HG03460 (cell line): ENCODE results near the gene ZNF618.

Source experiments
- ATAC-seq: cut with Tn5 transposase; IDR thresholded peaks from one replicate; pipeline ENCODE4 v1.9.1; 2021; ENCODE audit not compliant: unreplicated experiment

The ZNF618 gene

GRCh38 chr9:113998525-113999255 is 122.6 kb downstream of the ZNF618 start:
- no peak for ATAC-seq

- no peak for ATAC-seq
Measured at GRCh38 chr9:113999256-114000062, 123.3 kb downstream of the ZNF618 start.

DNA sequence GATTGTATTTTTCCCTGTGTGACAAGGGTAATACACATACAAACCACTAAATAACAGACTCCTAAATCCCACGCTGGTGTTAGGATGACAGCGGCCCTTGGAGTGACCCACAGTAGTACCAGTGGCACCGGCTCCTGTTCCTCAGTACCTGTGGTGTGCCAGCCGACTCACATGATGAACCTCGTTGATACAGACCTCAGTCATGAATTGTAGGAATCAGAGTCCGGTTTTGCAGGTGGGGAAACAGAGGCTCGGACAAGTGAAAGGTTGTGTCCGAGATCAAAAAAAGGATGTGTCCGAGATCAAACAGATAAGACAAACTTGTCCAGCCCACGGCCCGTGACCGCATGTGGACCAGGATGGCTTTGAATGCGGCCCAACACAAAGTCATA is 124.0 kb downstream of the ZNF618 start:
- ATAC-seq, result no peak

DNA sequence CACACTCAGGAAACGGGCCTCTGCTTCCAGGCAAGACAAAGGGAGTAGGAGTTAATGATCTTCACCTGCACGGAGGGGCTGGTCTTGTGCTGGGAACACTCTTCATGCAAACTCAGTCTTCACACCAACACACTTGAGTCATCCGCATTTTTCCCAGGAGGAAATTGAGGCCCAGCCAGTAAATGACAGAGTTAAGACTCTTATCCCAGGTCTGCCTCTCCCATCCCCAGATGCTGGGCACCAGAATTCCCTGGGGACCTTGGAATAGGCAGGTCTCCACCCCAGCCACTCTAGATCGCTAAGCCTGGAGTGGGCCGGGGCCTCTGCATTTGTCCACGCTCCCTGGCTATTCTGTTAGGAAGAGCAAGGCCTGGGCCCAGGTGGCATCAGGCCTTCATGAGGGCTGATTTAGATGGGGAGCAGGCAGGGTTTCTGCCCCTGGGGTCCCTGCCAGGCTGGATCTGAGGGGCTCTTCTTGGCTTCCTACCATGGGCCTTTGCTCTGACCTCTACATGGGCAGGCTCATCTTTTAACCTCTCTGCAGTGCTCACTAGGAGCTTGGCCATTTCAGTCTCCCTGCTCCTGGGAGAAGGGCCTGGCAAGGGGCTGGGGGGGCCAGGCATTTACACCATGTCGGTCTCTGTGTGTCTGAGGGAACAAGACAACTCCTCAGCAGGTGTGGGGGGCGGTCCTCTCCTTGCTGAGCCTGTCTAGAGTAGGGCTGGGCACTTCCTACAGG is 124.7 kb downstream of the ZNF618 start:
- no peak for ATAC-seq

DNA sequence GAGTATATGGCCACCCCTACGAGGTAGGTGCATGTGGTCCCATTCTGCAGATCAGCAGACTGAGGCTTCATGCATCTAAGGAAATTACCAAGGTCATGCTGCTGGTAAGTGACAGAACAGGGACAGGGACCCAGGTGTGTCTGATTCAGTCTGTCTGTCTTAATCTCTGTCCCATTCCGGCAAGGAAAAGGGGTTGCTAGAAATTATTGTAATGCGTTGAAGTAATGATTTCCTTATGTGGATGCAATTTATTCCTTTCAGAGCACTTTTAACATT is 125.2 kb downstream of the ZNF618 start:
- no peak for ATAC-seq

GRCh38 chr9:114001794-114002261 is 125.7 kb downstream of the ZNF618 start:
- no peak for ATAC-seq

DNA sequence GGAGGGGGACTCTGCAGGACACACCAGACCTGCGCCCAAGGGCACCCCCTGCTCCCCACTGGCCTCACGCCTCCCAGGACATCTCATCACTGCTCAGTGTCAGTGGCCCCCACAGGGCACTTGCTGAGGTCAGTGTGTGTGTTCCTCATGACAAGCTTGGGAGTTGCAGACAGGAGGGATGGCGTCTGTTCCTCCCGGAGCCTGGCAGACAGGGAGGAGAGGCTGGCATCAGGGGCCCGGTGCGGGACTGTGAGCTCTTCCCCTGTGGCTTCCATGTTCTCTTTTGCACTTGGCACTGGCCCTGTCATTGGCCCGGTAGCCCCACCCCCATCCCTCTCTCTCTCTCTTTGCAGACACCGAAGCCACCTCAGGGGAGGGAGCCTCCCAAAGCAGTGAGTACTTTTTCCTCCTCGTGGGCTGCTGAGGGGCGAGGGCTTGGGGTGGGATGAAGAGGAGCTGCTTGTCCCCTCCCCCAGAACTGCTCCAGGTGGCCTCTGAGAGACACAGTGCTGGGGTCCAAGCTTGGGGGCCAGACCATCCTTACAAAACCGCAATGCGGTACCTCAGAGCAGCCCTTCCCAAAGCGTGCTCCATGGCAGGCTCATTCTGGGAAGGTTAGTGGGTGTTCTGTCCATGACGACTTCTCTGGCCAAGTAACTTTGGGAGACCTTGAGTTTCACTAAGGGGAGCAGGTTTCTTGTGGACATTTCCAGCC is 126.3 kb downstream of the ZNF618 start:
- no peak for ATAC-seq

GRCh38 chr9:114002986-114003350 is 126.9 kb downstream of the ZNF618 start:
- no peak for ATAC-seq

DNA sequence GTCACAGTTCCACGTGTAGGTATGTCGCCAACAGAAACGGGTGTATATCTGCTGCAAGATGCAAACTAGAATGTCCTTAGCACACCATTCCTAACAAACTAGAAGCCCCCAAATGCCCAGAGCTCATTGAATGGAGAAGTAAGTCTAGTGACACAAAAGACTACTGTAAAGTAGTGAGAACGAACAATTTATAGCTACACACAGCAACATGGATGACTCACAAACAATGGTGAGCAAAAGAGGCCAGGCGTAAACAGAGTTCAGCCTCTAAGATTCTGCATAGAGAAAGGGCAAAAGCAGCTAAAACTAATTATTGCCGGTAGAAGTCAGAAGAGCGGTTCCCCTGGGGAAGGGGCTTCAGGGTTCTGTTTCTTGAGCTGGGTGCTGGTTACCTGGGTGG is 127.2 kb downstream of the ZNF618 start:
- no peak for ATAC-seq

DNA sequence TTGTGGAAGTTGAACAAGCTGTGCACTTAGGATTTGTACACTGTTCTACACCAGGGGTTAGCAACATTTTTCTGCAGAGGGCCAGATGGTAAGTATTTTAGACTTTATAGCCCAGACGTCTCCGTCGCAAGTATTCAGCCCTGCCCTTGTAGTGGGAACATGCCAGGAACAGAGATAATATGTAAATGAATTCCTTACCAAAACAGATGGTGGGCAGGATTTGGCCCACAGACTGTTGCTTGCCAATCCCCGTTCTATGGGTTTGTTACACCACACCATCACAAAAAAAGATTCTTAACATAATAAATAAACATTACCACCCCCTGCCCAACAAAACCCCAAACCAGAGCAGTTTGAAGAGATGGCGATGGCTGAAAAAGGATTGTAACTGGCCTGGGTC is 127.6 kb downstream of the ZNF618 start:
- ATAC-seq, result no peak

- no peak for ATAC-seq
Measured at GRCh38 chr9:114004221-114004716, 128.2 kb downstream of the ZNF618 start.

DNA sequence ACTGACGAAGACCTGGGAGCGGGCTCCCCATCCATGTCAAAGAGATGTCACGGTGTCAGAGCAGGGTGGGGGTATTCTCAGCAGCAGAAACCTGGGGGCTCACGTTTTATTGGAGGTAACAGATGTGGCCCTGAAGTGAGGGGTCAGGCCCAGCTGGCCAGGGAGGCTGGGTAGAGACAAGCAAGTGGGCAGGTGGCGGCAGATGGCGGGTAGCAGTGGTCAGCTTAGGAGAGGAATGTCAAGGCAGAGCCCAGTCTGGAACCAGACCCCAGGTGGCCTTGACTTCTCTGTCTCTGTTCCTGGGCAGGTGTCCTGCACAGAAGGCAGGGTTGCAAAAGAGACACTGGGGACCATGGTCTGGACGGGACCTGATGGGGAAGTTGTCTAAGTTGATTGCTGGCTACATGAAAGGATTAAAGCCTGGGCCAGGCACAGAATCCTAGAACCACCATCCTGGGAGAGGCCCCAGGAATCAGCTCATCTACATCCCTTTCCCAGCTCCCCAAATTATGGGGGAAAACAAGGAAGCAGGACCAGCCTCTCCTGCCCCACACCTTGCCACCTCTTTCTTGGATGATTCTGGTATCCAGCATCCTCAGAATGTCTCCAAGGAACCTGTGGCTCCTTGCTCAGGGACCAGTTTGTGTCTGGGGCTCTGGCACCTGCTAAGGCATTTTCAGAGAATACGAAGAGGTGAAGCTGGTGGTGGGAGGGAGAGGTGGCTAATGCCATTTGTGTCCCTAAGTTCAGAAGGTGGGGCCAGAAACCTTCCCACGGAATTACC is 129.5 kb downstream of the ZNF618 start:
- no peak for ATAC-seq

GRCh38 chr9:114006155-114006550 is 130.0 kb downstream of the ZNF618 start:
- ATAC-seq, result no peak

GRCh38 chr9:114006931-114007691 is 131.0 kb downstream of the ZNF618 start:
- ATAC-seq, result no peak

DNA sequence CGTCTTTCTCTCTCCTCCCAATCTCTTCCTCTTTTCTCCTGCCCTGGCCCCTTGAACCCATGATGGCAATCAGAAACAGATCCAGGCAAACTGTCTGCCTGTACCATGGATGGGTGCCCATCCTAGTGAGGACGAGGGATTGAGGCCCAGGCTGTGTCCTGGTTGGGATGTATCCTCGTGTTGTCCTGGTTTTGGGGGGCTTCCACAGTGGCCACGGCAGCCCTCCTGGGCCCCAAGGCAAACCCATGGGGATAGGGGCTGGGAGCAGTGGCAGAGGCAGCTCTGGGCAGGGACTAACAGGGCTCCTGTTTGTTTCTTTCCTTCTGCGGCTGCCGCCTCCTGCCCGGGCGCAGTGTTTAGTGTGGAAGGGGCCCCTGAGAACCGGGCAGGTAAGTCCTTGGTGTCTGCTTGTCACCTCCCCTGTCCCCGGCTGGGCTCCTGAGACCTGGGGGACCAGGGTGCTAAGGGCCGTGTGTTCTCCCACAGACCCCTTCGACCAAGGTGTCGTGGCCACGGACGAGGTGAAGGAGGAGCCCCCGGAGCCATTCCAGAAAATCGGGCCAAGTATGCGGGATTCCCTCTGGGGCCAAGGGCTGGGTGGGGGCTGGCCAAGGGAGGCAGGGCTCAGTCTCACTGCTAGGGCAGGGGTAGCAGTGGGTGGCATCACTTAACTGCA is 132.0 kb downstream of the ZNF618 start:
- ATAC-seq, result no peak

GRCh38 chr9:114008667-114009410 is 132.7 kb downstream of the ZNF618 start:
- ATAC-seq, result no peak

- ATAC-seq, result no peak
Measured at GRCh38 chr9:114011313-114011712, 135.2 kb downstream of the ZNF618 start.

DNA sequence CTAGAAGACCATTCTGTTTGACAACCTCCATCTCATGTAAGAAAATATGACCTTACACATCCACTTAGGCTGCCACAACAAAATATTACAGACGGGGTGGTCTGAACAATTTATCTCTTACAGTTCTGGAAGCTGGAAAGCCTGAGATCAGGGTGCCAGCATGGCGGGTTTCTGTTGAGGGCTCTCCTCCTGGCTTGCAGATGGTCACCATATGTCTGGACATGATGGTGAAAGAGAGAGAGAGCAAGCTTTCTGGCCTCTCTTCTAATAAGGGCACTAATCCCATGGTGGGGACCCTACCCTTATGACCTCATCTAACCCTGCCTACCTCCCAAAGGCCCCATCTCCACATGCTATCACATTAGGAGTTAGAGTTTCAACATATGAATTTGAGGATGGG is 136.0 kb downstream of the ZNF618 start:
- no peak for ATAC-seq
